K562 (cell line): ENCODE data around the gene HDAC2. TPM values are rescaled to one million over a fixed set of nuclear protein-coding genes. Genes with fewer than 3 reads are reported as not detected.

Experiments used
- BHLHE40 ChIP-seq: IDR thresholded peaks from 2 replicates; pipeline ENCODE4 v1.6.1; 2011; ENCODE audit warnings: low read length, improper control_type of control experiment
- CHD1 ChIP-seq: fragments of 200-600 bp; sonication (generic); IDR thresholded peaks from one replicate; pipeline ENCODE4 v1.6.1; 2012; ENCODE audit warnings: mild to moderate bottlenecking, moderate library complexity, low read length, inconsistent platforms
- CHD2 ChIP-seq: IDR thresholded peaks from 2 replicates; pipeline ENCODE4 v1.6.1; 2011; ENCODE audit warnings: low read depth, low read length
- FOXO4 ChIP-seq: fragments of 450-650 bp; formaldehyde crosslinking; IDR thresholded peaks from 2 replicates; pipeline ENCODE4 v1.4.0; 2020; ENCODE audit warnings: mild to moderate bottlenecking, moderate library complexity
- NFYB ChIP-seq: IDR thresholded peaks from 2 replicates; pipeline ENCODE4 v1.6.1; 2011; ENCODE audit warnings: mild to moderate bottlenecking, moderate library complexity; ENCODE audit not compliant: insufficient read length; ENCODE audit errors: extremely low read depth
- NKRF ChIP-seq: fragments of 450-650 bp; IDR thresholded peaks from 2 replicates; pipeline ENCODE4 v1.6.1; 2016; ENCODE audit warnings: borderline replicate concordance
- PREB ChIP-seq: sonication (generic); formaldehyde crosslinking; IDR thresholded peaks from 2 replicates; pipeline ENCODE4 v1.8.1; 2023; ENCODE audit warnings: mild to moderate bottlenecking, missing genetic modification reagents
- RBM15 ChIP-seq: fragments of 200-400 bp; formaldehyde crosslinking; IDR thresholded peaks from 2 replicates; pipeline ENCODE4 v1.6.1; 2018; ENCODE audit warnings: mild to moderate bottlenecking, low read length, moderate library complexity; ENCODE audit not compliant: insufficient read depth
- RUNX1 ChIP-seq: sonication (generic); IDR thresholded peaks from 2 replicates; pipeline ENCODE4 v1.6.1; 2016; ENCODE audit warnings: antibody characterized with exemption, low read depth
- SUPT5H ChIP-seq: fragments of 450-650 bp; IDR thresholded peaks from 2 replicates; pipeline ENCODE4 v1.6.1; 2016
- TSHZ1 ChIP-seq: fragments of 250-450 bp; sonication (Bioruptor Pico); IDR thresholded peaks from 2 replicates; pipeline ENCODE4 v1.4.0; 2020; ENCODE audit warnings: mild to moderate bottlenecking, moderate library complexity
- ZBED1 ChIP-seq: IDR thresholded peaks from 2 replicates; pipeline ENCODE4 v1.6.1; 2014
- ZBTB11 ChIP-seq, 3 experiments: fragments of 200-800 bp in 1 of 3; fragments of 250-450 bp in 1 of 3; fragments of 450-650 bp in 1 of 3; sonication (Bioruptor Pico) in 1 of 3; sonication (Bioruptor generic) in 1 of 3; formaldehyde crosslinking in 1 of 3; IDR thresholded peaks; 2 replicates each; pipeline versions ENCODE4 v1.6.1 to v1.8.0; 2016 to 2022; ENCODE audit warnings: mild to moderate bottlenecking in 2 of 3, missing genetic modification characterization in 2 of 3, missing compliant biosample characterization in 1 of 3, moderate library complexity in 1 of 3
- ZBTB7A ChIP-seq: IDR thresholded peaks from 2 replicates; pipeline ENCODE4 v1.6.1; 2011; ENCODE audit warnings: low read depth, mild to moderate bottlenecking, low read length, moderate library complexity, borderline replicate concordance; ENCODE audit not compliant: control insufficient read depth
- ZNF324 ChIP-seq: fragments of 250-450 bp; sonication (Bioruptor Pico); IDR thresholded peaks from 2 replicates; pipeline ENCODE4 v1.4.0; 2020; ENCODE audit warnings: mild to moderate bottlenecking
- polyA plus RNA-seq, 8 experiments: library from polyadenylated mRNA; depleted of rRNA in 4 of 8; stranded (reverse) in 5 of 8; unstranded in 3 of 8; fragments of >200 nt; fragmentation: Nextera tagmentation in 2 of 8; fragmentation: Illumina TruSeq in 1 of 8; extraction: Ambion mirVana in 2 of 8; extraction: Trizol in 1 of 8; gene quantifications; 2 replicates each; pipeline versions ENCODE4 v1.2.1 to v1.2.3, GENCODE V29; 2011 to 2014; ENCODE audit warnings: inconsistent platforms in 1 of 8, missing spikeins in 1 of 8
- total RNA-seq, 7 experiments: library from RNA; depleted of rRNA in 6 of 7; stranded (reverse); fragments of >200 nt in 6 of 7; fragmentation: Illumina TruSeq in 2 of 7; extraction: Trizol in 2 of 7; gene quantifications; 2 replicates each; pipeline versions ENCODE4 v1.2.1 to v1.2.3, GENCODE V29; 2011 to 2021; ENCODE audit warnings: low replicate concordance in 1 of 7

Gene HDAC2
- total and polyA plus RNA-seq, 9 of the 15 experiments (the other 6 are each of a cell fraction or from before 2014, with no cell fraction given): 67.0 to 277 (median 151) TPM

- TF ChIP-seq TSHZ1 (CRISPR knock-in tag): no peak
- peak; percentile 92 for TF ChIP-seq BHLHE40
- TF ChIP-seq SUPT5H: peak; percentile 85
- TF ChIP-seq FOXO4 (CRISPR knock-in tag): no peak
- TF ChIP-seq ZNF324 (CRISPR knock-in tag): no peak
- no peak for TF ChIP-seq PREB (CRISPR knock-in tag)
- TF ChIP-seq RUNX1: no peak
- 0 out of 6 replicates have a peak, but pooled peaks of 1 of the 3 experiments have one; percentile 26 for TF ChIP-seq ZBTB11 (CRISPR knock-in tag; IDR thresholded peaks at IDR 0.05)
- TF ChIP-seq ZBTB7A: peak; percentile 97
- peak; percentile 31; the same call in 1 of the 2 replicates for TF ChIP-seq NKRF
- peak; percentile 67 for TF ChIP-seq CHD2
- TF ChIP-seq CHD1: no peak
- TF ChIP-seq RBM15: no peak
- TF ChIP-seq ZBED1: no peak
- TF ChIP-seq NFYB: no peak
These were observed at the start of gene HDAC2 (continued) for GRCh38 chr6:113970805-113971676.
